Esophagus muscularis mucosa (tissue), 4 donors: ENCODE data around the gene NIF3L1. TPM values are rescaled to one million over a fixed set of nuclear protein-coding genes. Genes with fewer than 3 reads are reported as not detected.

ENCODE experiments used
- DNase-seq: peaks from one replicate; pipeline ENCODE4 v3.0.0-alpha.2; 2017; ENCODE audit errors: extremely low spot score
- H3K27ac ChIP-seq, 4 donors: fragments of 200-600 bp; sonication (generic); replicated peaks in 1 of 4; 1 replicate in 3 of 4; 2 replicates in 1 of 4; pipeline ENCODE4 v1.5.1; 2016 to 2019; ENCODE audit warnings: mild to moderate bottlenecking in 1 of 4
- H3K27me3 ChIP-seq, 4 donors: fragments of 200-600 bp; sonication (generic); one replicate each; pipeline versions ENCODE4 v1.5.1 to v1.6.0; 2016 to 2019
- H3K36me3 ChIP-seq, 4 donors: fragments of 200-600 bp; sonication (generic); one replicate each; pipeline ENCODE4 v1.5.1; 2016 to 2019
- H3K4me1 ChIP-seq, 4 donors: fragments of 200-600 bp; sonication (generic); one replicate each; pipeline ENCODE4 v1.5.1; 2016 to 2019
- H3K4me3 ChIP-seq, 4 donors: fragments of 200-600 bp; sonication (generic); 1 replicate in 2 of 4; 2 replicates in 2 of 4; pipeline ENCODE4 v1.5.1; 2016 to 2019; ENCODE audit warnings: mild to moderate bottlenecking in 4 of 4, moderate library complexity in 1 of 4
- H3K9me3 ChIP-seq, 4 donors: fragments of 200-600 bp; sonication (generic); 1 replicate in 3 of 4; 2 replicates in 1 of 4; pipeline ENCODE4 v1.5.1; 2016 to 2019
- EP300 ChIP-seq: sonication (generic); formaldehyde crosslinking; IDR thresholded peaks from one replicate; pipeline ENCODE4 v1.6.1; 2017; ENCODE audit warnings: antibody characterized with exemption
- POLR2A ChIP-seq: fragments of 450-650 bp; IDR thresholded peaks from one replicate; pipeline ENCODE4 v1.6.1; 2017; ENCODE audit warnings: antibody characterized with exemption, moderate library complexity, mild to moderate bottlenecking, low read depth
- POLR2AphosphoS5 ChIP-seq, 2 donors: sonication (generic); formaldehyde crosslinking; IDR thresholded peaks; one replicate each; pipeline ENCODE4 v1.6.1; 2017; ENCODE audit warnings: antibody characterized with exemption in 2 of 2
- WGBS: methylation state at CpG from one replicate; pipeline ENCODE4 v1.1.5; 2018; 5-methylcytosine and 5-hydroxymethylcytosine counted together
- intact Hi-C: fragments of 100-400 bp; cut with DNase I; formaldehyde crosslinking; loops from one replicate; pipeline ENCODE4 v1.15.1; 2023
- total RNA-seq, 4 donors: library from RNA; depleted of rRNA; stranded (reverse); fragments of >200 nt; gene quantifications; one replicate each; pipeline versions ENCODE4 v1.1.0 to v1.2.1, GENCODE V29; 2016
- TF ChIP-seq, protein P1 (sequence below), 3 experiments: fragments of 200-600 bp in 2 of 3; fragments of 450-650 bp in 1 of 3; sonication (generic) in 2 of 3; IDR thresholded peaks; one replicate each; pipeline ENCODE4 v1.5.1; 2017 to 2019; ENCODE audit warnings: antibody characterized with exemption in 3 of 3, mild to moderate bottlenecking in 2 of 3, moderate library complexity in 1 of 3

Gene NIF3L1
- total RNA-seq, 4 donors from 2014 or later, result 11.8 to 21.1 (median 15.5) TPM

DNA sequence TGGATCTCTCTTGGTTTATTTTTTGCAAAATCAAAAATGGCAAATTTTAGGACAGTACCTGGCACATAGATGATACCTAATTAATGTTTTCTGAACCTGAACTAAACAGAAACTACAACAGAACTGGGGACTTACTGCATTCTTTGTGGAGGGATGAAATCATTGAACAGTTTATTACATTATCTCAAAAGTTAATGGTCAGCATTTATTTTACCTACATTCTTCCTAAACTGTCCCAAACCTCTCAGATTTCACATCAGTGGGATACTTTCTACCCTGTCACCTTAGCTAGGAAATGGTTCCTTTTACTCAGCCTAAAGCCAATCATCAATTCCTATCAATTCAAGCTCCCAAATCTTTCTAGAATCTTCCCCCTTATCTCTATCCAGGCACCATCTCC is 10.3 kb downstream of the NIF3L1 start:
- Histone ChIP-seq H3K27ac (no peak overlapping the region), H3K9me3 (no peaks in the 10 kb centered on the region), H3K27me3 (no peaks in the 10 kb centered on the region), H3K36me3 (peaks cover 33 to 91% (median 69%) of the 10 kb centered on the region in 4 donors), H3K4me3 (no peak overlapping the region), H3K4me1 (no peaks in the 10 kb centered on the region)
- intact Hi-C loops, result no loop called here
- TF ChIP-seq POLR2A (no peak), POLR2AphosphoS5 (IDR thresholded peaks at IDR 0.05) (no peak)
- DNase-seq, result no peak

DNA sequence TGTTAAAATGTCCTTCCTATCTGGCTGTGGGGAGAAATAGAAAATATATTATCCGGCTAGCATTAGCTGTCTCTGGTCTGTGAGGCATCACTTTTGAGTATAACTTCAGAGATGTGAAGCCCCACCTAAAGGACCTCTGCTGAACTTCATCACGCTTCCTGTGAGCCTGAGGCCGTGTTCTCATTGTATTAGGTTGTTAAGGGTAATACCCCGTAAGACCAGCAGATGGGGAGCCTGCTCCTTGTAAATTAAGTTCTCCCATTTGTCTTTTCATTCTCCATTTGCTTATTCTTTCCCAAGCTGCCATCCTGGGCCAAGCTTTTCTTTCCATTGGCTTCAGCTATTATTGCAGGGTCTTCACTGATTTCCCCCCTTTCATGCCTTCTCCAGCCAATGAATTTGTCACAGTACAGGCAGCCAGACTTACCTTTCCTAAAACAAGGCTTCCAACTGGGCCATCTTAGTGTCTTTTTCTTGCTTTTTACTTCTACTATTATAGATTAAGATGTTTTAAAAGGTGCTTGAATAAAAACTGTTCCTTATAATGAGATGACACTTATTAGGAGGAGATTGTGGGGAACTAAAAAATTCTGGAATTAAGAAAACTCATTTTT is 12.4 kb downstream of the NIF3L1 start:
- H3K4me1 ChIP-seq, result peaks cover 0 to 3% (median 0%) of the 10 kb centered on the region in 4 donors
- peaks cover 20 to 91% (median 50%) of the 10 kb centered on the region in 4 donors for H3K36me3 ChIP-seq
- intact Hi-C loops, result loop anchor here (5.0 kb wide), 1 partner anchor 276 kb away; no protein-coding TSS in a partner anchor
- 10% methylated on average over 4 of the region's 4 CpGs for WGBS
- no peaks in the 10 kb centered on the region for H3K27me3 ChIP-seq
- no peak for DNase-seq
- H3K4me3 ChIP-seq, result no peak overlapping the region
- H3K9me3 ChIP-seq, result no peaks in the 10 kb centered on the region
- TF ChIP-seq EP300 (no peak), POLR2A (no peak)
- TF ChIP-seq, protein P1, sequence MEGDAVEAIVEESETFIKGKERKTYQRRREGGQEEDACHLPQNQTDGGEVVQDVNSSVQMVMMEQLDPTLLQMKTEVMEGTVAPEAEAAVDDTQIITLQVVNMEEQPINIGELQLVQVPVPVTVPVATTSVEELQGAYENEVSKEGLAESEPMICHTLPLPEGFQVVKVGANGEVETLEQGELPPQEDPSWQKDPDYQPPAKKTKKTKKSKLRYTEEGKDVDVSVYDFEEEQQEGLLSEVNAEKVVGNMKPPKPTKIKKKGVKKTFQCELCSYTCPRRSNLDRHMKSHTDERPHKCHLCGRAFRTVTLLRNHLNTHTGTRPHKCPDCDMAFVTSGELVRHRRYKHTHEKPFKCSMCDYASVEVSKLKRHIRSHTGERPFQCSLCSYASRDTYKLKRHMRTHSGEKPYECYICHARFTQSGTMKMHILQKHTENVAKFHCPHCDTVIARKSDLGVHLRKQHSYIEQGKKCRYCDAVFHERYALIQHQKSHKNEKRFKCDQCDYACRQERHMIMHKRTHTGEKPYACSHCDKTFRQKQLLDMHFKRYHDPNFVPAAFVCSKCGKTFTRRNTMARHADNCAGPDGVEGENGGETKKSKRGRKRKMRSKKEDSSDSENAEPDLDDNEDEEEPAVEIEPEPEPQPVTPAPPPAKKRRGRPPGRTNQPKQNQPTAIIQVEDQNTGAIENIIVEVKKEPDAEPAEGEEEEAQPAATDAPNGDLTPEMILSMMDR (IDR thresholded peaks at IDR 0.05), result peak; percentile 55 to 77 (median 75)
- H3K27ac ChIP-seq, result no peak overlapping the region

DNA sequence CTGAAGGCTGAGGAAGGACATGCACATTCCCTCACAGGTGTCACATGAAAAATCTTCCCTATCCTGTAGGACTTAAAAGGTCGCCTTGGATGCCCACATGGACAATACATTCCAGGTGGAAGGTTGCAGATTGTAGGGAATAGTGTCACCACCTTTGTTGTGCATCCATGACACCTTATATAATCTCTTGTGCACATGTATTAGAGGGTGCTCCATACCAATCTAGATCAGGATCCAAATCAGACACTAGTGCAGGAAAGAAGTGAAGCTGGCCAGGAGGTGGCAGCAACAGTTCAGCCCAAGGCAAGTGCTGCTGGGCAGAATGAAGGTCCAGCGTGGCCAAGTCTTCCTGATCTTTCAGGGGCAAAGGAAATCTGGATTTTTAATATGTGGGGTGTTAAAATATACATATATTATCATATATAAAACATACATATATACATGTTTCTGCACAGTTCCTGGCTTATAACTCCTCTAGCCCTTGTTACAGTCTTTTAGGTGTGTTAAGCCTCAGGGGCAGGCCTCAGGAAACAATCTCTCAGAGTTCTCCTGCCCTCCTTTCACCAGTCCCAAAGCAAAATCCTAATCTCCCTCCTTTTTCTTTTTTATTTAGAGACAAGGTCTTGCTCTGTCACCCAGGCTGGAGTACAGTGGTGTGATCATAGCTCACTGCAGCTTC is 16.6 kb downstream of the NIF3L1 start:
- Histone ChIP-seq H3K27me3 (no peaks in the 10 kb centered on the region), H3K9me3 (no peaks in the 10 kb centered on the region), H3K27ac (no peak overlapping the region), H3K36me3 (peaks cover 18 to 89% (median 32%) of the 10 kb centered on the region in 4 donors), H3K4me1 (peaks cover 0 to 3% (median 0%) of the 10 kb centered on the region in 4 donors), H3K4me3 (no peak overlapping the region)
- intact Hi-C loops, result loop anchor here (2.0 kb wide), 1 partner anchor 159 kb away; no protein-coding TSS in a partner anchor
- no peak for DNase-seq
- TF ChIP-seq EP300 (no peak), POLR2AphosphoS5 (IDR thresholded peaks at IDR 0.05) (peak in 1 of 2 donors; percentile 11)
- TF ChIP-seq, protein P1 (IDR thresholded peaks at IDR 0.05), result peak; percentile 48 to 68 (median 49)
- 58% methylated on average over 2 of the region's 2 CpGs for WGBS

DNA sequence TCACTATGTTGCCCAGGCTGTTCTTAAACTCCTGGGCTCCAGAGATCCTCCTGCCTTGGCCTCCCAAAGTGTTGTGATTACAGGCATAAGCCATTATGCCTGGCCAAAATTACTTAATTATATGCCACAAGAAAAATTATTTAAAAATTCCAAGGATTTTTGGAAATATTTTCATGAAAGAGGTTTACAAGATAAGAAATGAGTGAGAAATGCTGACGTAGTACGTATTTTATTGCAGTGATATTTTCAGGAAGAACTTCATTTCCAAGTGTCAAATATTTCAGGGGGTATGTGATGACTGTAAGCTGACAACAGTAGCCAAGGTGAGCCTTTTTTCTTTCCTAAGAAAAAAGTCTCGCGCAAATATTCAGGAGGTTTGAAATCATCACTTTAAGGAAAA is 20.8 kb downstream of the NIF3L1 start:
- H3K36me3 ChIP-seq, result peaks cover 29 to 94% (median 55%) of the 10 kb centered on the region in 4 donors
- intact Hi-C loops, result no loop called here
- DNase-seq, result no peak
- WGBS, result 97% methylated on average over 4 of the region's 4 CpGs
- TF ChIP-seq, protein P1 (IDR thresholded peaks at IDR 0.05), result no peak
- no peak for TF ChIP-seq EP300
- no peak for TF ChIP-seq POLR2AphosphoS5 (IDR thresholded peaks at IDR 0.05)
- TF ChIP-seq POLR2A, result no peak
- H3K4me3 ChIP-seq, result no peak overlapping the region
- no peaks in the 10 kb centered on the region for H3K9me3 ChIP-seq
- H3K27ac ChIP-seq, result no peak overlapping the region
- H3K27me3 ChIP-seq, result no peaks in the 10 kb centered on the region
- peaks cover 0 to 3% (median 0%) of the 10 kb centered on the region in 4 donors for H3K4me1 ChIP-seq

DNA sequence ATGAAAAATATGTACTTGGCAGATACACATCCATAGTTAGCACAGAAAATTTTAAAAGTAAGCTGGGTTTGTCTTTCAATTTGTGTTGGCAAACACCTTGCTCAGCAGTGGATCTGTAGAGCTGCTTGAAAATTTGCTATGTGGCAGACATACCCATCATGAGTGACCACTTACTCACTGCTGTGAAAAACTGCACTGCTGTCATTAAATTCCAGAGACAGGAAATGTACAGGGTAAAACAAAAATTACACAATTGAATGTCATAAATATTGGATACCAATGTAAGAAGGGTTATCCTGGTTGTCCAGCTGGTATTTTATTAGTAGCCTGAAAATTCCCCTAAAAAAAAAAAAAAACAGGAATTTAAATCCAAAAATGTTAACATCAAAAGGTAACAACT is 24.5 kb downstream of the NIF3L1 start:
- Histone ChIP-seq H3K9me3 (no peaks in the 10 kb centered on the region), H3K27ac (no peak overlapping the region), H3K36me3 (peaks cover 52 to 95% (median 71%) of the 10 kb centered on the region in 4 donors), H3K4me3 (no peak overlapping the region), H3K27me3 (no peaks in the 10 kb centered on the region), H3K4me1 (no peaks in the 10 kb centered on the region)
- intact Hi-C loops, result no loop called here
- TF ChIP-seq, protein P1 (IDR thresholded peaks at IDR 0.05), result no peak
- TF ChIP-seq POLR2A (no peak), POLR2AphosphoS5 (IDR thresholded peaks at IDR 0.05) (no peak)
- DNase-seq, result no peak
